Gastroesophageal sphincter (tissue), 2 donors: ENCODE data around the gene VAMP8.

Source experiments
- POLR2A ChIP-seq, 2 donors: fragments of 450-650 bp; IDR thresholded peaks; one replicate each; pipeline ENCODE4 v1.6.1; 2017; ENCODE audit warnings: antibody characterized with exemption in 2 of 2, mild to moderate bottlenecking in 2 of 2, moderate library complexity in 1 of 2
- POLR2AphosphoS5 ChIP-seq: sonication (generic); formaldehyde crosslinking; IDR thresholded peaks from one replicate; pipeline ENCODE4 v1.6.1; 2017; ENCODE audit warnings: antibody characterized with exemption

- TF ChIP-seq POLR2A (IDR thresholded peaks at IDR 0.05) (no peak), POLR2AphosphoS5 (no peak)
Observed at GRCh38 chr2:85580206-85580605, 2.8 kb downstream of the VAMP8 start.
